GM21515 (cell line): ENCODE data around the gene LRRC27.
"Not testable (repeated sequence)": the region's sequence is repeated elsewhere in the genome, so short reads cannot be mapped to it uniquely, and the experiment has no call there.

Experiments
- ATAC-seq: cut with Tn5 transposase; IDR thresholded peaks from one replicate; pipeline ENCODE4 v1.9.1; 2021; ENCODE audit not compliant: unreplicated experiment

LRRC27 gene

GRCh38 chr10:132331601-132332432 is at the start of gene LRRC27:
TSS of gene LRRC27 (plus strand) at chr10:132332193. CDS start at chr10:132333525, 1,332 bp downstream.
- peak; percentile 84 for ATAC-seq

GRCh38 chr10:132282667-132283603 is 49.1 kb upstream of the LRRC27 start:
- ATAC-seq: no peak

GRCh38 chr10:132283604-132284382 is 48.2 kb upstream of the LRRC27 start:
- no peak for ATAC-seq

- no peak for ATAC-seq
These were observed 42.6 kb upstream of the LRRC27 start for GRCh38 chr10:132289439-132289838.

GRCh38 chr10:132290631-132291030 is 41.4 kb upstream of the LRRC27 start:
- ATAC-seq: no peak

- no peak for ATAC-seq
These were observed 40.2 kb upstream of the LRRC27 start for GRCh38 chr10:132291826-132292225.

GRCh38 chr10:132292287-132293200 is 39.4 kb upstream of the LRRC27 start:
- no peak for ATAC-seq

- ATAC-seq: no peak
These were observed 38.7 kb upstream of the LRRC27 start for GRCh38 chr10:132293201-132293812.

GRCh38 chr10:132293813-132294520 is 38.0 kb upstream of the LRRC27 start:
- no peak for ATAC-seq

- no peak for ATAC-seq
These were observed 37.3 kb upstream of the LRRC27 start for GRCh38 chr10:132294561-132295318.

GRCh38 chr10:132295481-132295880 is 36.5 kb upstream of the LRRC27 start:
- ATAC-seq: not testable (repeated sequence)

- no peak for ATAC-seq
These were observed 35.1 kb upstream of the LRRC27 start for GRCh38 chr10:132296666-132297443.

GRCh38 chr10:132297526-132297925 is 34.5 kb upstream of the LRRC27 start:
- ATAC-seq: no peak

GRCh38 chr10:132298038-132298881 is 33.7 kb upstream of the LRRC27 start:
- ATAC-seq: no peak

GRCh38 chr10:132299371-132300336 is 32.3 kb upstream of the LRRC27 start:
- no peak for ATAC-seq
